HEK293 (cell line): ENCODE results near the gene MTMR3.

ENCODE experiments used
- CTCF ChIA-PET: fragments of 350-600 bp; formaldehyde crosslinking; extraction: SDS; loops from one replicate; lab custom pipeline; 2021; ENCODE audit warnings: antibody characterized with exemption; lab: Yijun Ruan, JAX
- POLR2A ChIA-PET: fragments of 300-600 bp; formaldehyde crosslinking; extraction: SDS; loops from one replicate; lab custom pipeline; 2020; ENCODE audit warnings: antibody characterized with exemption, inconsistent platforms; lab: Yijun Ruan, JAX
- H3K27ac ChIP-seq: fragments of 200-500 bp; sonication (Bioruptor generic); 2 replicates; pipeline ENCODE4 v1.5.1; 2014; ENCODE audit warnings: low read depth, low read length, control low read depth, inconsistent platforms; ENCODE audit errors: extremely low read depth
- H3K36me3 ChIP-seq, 2 experiments: fragments of 200-500 bp in 1 of 2; sonication (Bioruptor generic) in 1 of 2; 1 replicate in 1 of 2; 2 replicates in 1 of 2; pipeline ENCODE4 v1.5.1; 2014 to 2017; ENCODE audit warnings: inconsistent platforms in 2 of 2, low read length in 2 of 2; ENCODE audit not compliant: control insufficient read depth in 2 of 2, insufficient read depth in 1 of 2
- H3K4me1 ChIP-seq: fragments of 200-500 bp; sonication (Bioruptor generic); 2 replicates; pipeline ENCODE4 v1.5.1; 2014; ENCODE audit warnings: mild to moderate bottlenecking, low read length, inconsistent platforms; ENCODE audit not compliant: control insufficient read depth, insufficient read depth
- H3K4me3 ChIP-seq: 2 replicates; pipeline ENCODE4 v1.5.1; 2011; ENCODE audit warnings: low read depth, mild to moderate bottlenecking, control low read depth, low read length, moderate library complexity
- H3K9me3 ChIP-seq: fragments of 200-500 bp; sonication (Bioruptor generic); 2 replicates; pipeline ENCODE4 v1.5.1; 2014; ENCODE audit warnings: low read depth, low read length, inconsistent platforms; ENCODE audit not compliant: control insufficient read depth, insufficient read depth
- CTCF ChIP-seq: fragments of 450-650 bp; formaldehyde crosslinking; IDR thresholded peaks from 2 replicates; pipeline ENCODE4 v1.5.1; 2016; ENCODE audit warnings: missing biosample characterization, missing genetic modification characterization
- PRDM10 ChIP-seq: fragments of 450-650 bp; formaldehyde crosslinking; IDR thresholded peaks from 2 replicates; pipeline ENCODE4 v1.5.1; 2016; ENCODE audit warnings: missing biosample characterization, missing genetic modification characterization
- PRDM2 ChIP-seq: fragments of 450-650 bp; formaldehyde crosslinking; IDR thresholded peaks from 2 replicates; pipeline ENCODE4 v1.5.1; 2016; ENCODE audit warnings: missing biosample characterization, missing genetic modification characterization, borderline replicate concordance
- REST ChIP-seq: fragments of 450-650 bp; formaldehyde crosslinking; IDR thresholded peaks from 2 replicates; pipeline ENCODE4 v1.5.1; 2016; ENCODE audit warnings: missing biosample characterization, missing genetic modification characterization
- ZBTB17 ChIP-seq: fragments of 450-650 bp; formaldehyde crosslinking; IDR thresholded peaks from 2 replicates; pipeline ENCODE4 v1.5.1; 2016; ENCODE audit warnings: missing biosample characterization, missing genetic modification characterization
- ZNF335 ChIP-seq: fragments of 450-650 bp; formaldehyde crosslinking; conservative IDR thresholded peaks from 2 replicates; pipeline ENCODE4 v1.5.1; 2016; ENCODE audit warnings: missing biosample characterization, missing genetic modification characterization
- ZNF48 ChIP-seq: fragments of 450-650 bp; formaldehyde crosslinking; IDR thresholded peaks from 2 replicates; pipeline ENCODE4 v1.5.1; 2016; ENCODE audit warnings: missing biosample characterization, missing genetic modification characterization
- ZNF529 ChIP-seq: fragments of 450-650 bp; formaldehyde crosslinking; IDR thresholded peaks from 2 replicates; pipeline ENCODE4 v1.5.1; 2017; ENCODE audit warnings: missing genetic modification characterization, missing biosample characterization; ENCODE audit not compliant: insufficient replicate concordance
- ZNF645 ChIP-seq: fragments of 450-650 bp; formaldehyde crosslinking; IDR thresholded peaks from 2 replicates; pipeline ENCODE4; 2016; ENCODE audit warnings: missing biosample characterization, missing genetic modification characterization
- ZNF654 ChIP-seq: fragments of 450-650 bp; formaldehyde crosslinking; IDR thresholded peaks from 2 replicates; pipeline ENCODE4 v1.5.1; 2016; ENCODE audit warnings: low read depth, missing biosample characterization, missing genetic modification characterization
- ZNF670 ChIP-seq: fragments of 450-650 bp; formaldehyde crosslinking; IDR thresholded peaks from 2 replicates; pipeline ENCODE4 v1.5.1; 2016; ENCODE audit warnings: missing biosample characterization, missing genetic modification characterization, low read depth
- ZNF776 ChIP-seq: fragments of 450-650 bp; formaldehyde crosslinking; IDR thresholded peaks from 2 replicates; pipeline ENCODE4 v1.5.0; 2017; ENCODE audit warnings: missing biosample characterization, missing genetic modification characterization, borderline replicate concordance

The MTMR3 gene

GRCh38 chr22:30054067-30054763 is 171.2 kb downstream of the MTMR3 start (continued):
- TF ChIP-seq CTCF (tag by site-specific recombination) (no peak), ZNF645 (tag by site-specific recombination) (no peak), REST (tag by site-specific recombination) (no peak), ZNF776 (tag by site-specific recombination) (no peak), PRDM2 (tag by site-specific recombination) (no peak), ZNF48 (tag by site-specific recombination) (no peak)

GRCh38 chr22:30054764-30055069 is 171.7 kb downstream of the MTMR3 start:
- Histone ChIP-seq H3K4me1 (no peaks in the 10 kb centered on the region), H3K4me3 (no peak overlapping the region), H3K27ac (no peak overlapping the region), H3K9me3 (no peaks in the 10 kb centered on the region), H3K36me3 (no peaks in the 10 kb centered on the region)
- ChIA-PET POLR2A (no interaction called here), CTCF (interaction anchor here (0.6 to 2.3 kb wide), 6 partner anchors 11 to 201 kb away, joined by 3 to 9 read pairs (median 4); no protein-coding TSS in a partner anchor)
- TF ChIP-seq ZNF335 (tag by site-specific recombination) (no peak), ZNF654 (tag by site-specific recombination) (no peak), PRDM10 (0 out of 2 replicates have a peak, but pooled peaks have one; percentile 20), ZNF670 (no peak), ZBTB17 (tag by site-specific recombination) (0 out of 2 replicates have a peak, but pooled peaks have one; percentile 22), ZNF529 (tag by site-specific recombination) (no peak)
